ENCODE results near the gene DSG1. TPM values are rescaled to one million over a fixed set of nuclear protein-coding genes. Genes with fewer than 3 reads are reported as not detected.

The DSG1 gene
- total RNA-seq, 3 donors from 2014 or later (not counting 1 experiment from before 2014, with no cell fraction given): not detected

- H3K4me1 Mint-ChIP-seq: no peaks in the 10 kb centered on the region
- DNase-seq (no peak), ATAC-seq (no peak)
- WGBS (ENCODE audit: insufficient coverage): 81% methylated on average over 2 of the region's 2 CpGs
- H3K36me3 ChIP-seq (ENCODE audit: control insufficient read depth, insufficient read depth, low read length): no peaks in the 10 kb centered on the region
- H3K9me3 Mint-ChIP-seq: peaks cover 2% of the 10 kb centered on the region in 2 donors
- no peak for TF ChIP-seq CTCF (IDR thresholded peaks at IDR 0.05)
- H3K4me1 ChIP-seq (ENCODE audit: control insufficient read depth, insufficient read depth, low read length): no peaks in the 10 kb centered on the region
- H3K4me3 Mint-ChIP-seq: no peak overlapping the region
- H3K4me3 ChIP-seq (ENCODE audit: low read length): no peak overlapping the region
- H3K9me3 ChIP-seq (ENCODE audit: control insufficient read depth, insufficient read depth, low read length): no peaks in the 10 kb centered on the region
- no peaks in the 10 kb centered on the region for H3K27me3 ChIP-seq (ENCODE audit: control insufficient read depth, insufficient read depth, low read length)
- H3K27ac ChIP-seq (ENCODE audit: low read length): no peak overlapping the region
- H3K36me3 Mint-ChIP-seq: no peaks in the 10 kb centered on the region
- intact Hi-C loops (cut with micrococcal nuclease): no loop called here
- H3K27ac Mint-ChIP-seq: no peak overlapping the region
- no peaks in the 10 kb centered on the region for H3K27me3 Mint-ChIP-seq (ENCODE audit: low read depth in 2 of 2)
Measured at GRCh38 chr18:31382107-31382506, 64.1 kb downstream of the DSG1 start.

- no peaks in the 10 kb centered on the region for H3K36me3 ChIP-seq (ENCODE audit: control insufficient read depth, insufficient read depth, low read length)
- H3K4me3 ChIP-seq (ENCODE audit: low read length): no peak overlapping the region
- intact Hi-C loops (cut with micrococcal nuclease): no loop called here
- no peak overlapping the region for H3K27ac ChIP-seq (ENCODE audit: low read length)
- no peak for TF ChIP-seq CTCF (IDR thresholded peaks at IDR 0.05)
- H3K27ac Mint-ChIP-seq: no peak overlapping the region
- H3K36me3 Mint-ChIP-seq: no peaks in the 10 kb centered on the region
- no peaks in the 10 kb centered on the region for H3K27me3 Mint-ChIP-seq (ENCODE audit: low read depth in 2 of 2)
- peaks cover 2 to 3% of the 10 kb centered on the region in 2 donors for H3K9me3 Mint-ChIP-seq
- no peaks in the 10 kb centered on the region for H3K9me3 ChIP-seq (ENCODE audit: control insufficient read depth, insufficient read depth, low read length)
- ATAC-seq (no peak), DNase-seq (no peak)
- H3K4me1 Mint-ChIP-seq: no peaks in the 10 kb centered on the region
- no peak overlapping the region for H3K4me3 Mint-ChIP-seq
- WGBS (ENCODE audit: insufficient coverage): 89% methylated on average over 6 of the region's 6 CpGs
- no peaks in the 10 kb centered on the region for H3K27me3 ChIP-seq (ENCODE audit: control insufficient read depth, insufficient read depth, low read length)
- H3K4me1 ChIP-seq (ENCODE audit: control insufficient read depth, insufficient read depth, low read length): no peaks in the 10 kb centered on the region
Measured at GRCh38 chr18:31386741-31387140, 68.8 kb downstream of the DSG1 start.

- Mint-ChIP-seq H3K4me3 (no peak overlapping the region), H3K4me1 (no peaks in the 10 kb centered on the region), H3K9me3 (peaks cover 2 to 3% of the 10 kb centered on the region in 2 donors), H3K36me3 (no peaks in the 10 kb centered on the region), H3K27ac (no peak overlapping the region), H3K27me3 (ENCODE audit: low read depth in 2 of 2) (no peaks in the 10 kb centered on the region)
- no peak overlapping the region for H3K27ac ChIP-seq (ENCODE audit: low read length)
- no peak for ATAC-seq
- DNase-seq: no peak
- 70% methylated on average over 2 of the region's 3 CpGs for WGBS (ENCODE audit: insufficient coverage)
- H3K27me3 ChIP-seq (ENCODE audit: control insufficient read depth, insufficient read depth, low read length): no peaks in the 10 kb centered on the region
- H3K36me3 ChIP-seq (ENCODE audit: control insufficient read depth, insufficient read depth, low read length): no peaks in the 10 kb centered on the region
- no peaks in the 10 kb centered on the region for H3K9me3 ChIP-seq (ENCODE audit: control insufficient read depth, insufficient read depth, low read length)
- no peaks in the 10 kb centered on the region for H3K4me1 ChIP-seq (ENCODE audit: control insufficient read depth, insufficient read depth, low read length)
- TF ChIP-seq CTCF (IDR thresholded peaks at IDR 0.05): no peak
- intact Hi-C loops (cut with micrococcal nuclease): no loop called here
- no peak overlapping the region for H3K4me3 ChIP-seq (ENCODE audit: low read length)
Measured at GRCh38 chr18:31393286-31393685, 75.3 kb downstream of the DSG1 start.

- no peak for ATAC-seq
- no peaks in the 10 kb centered on the region for H3K9me3 ChIP-seq (ENCODE audit: control insufficient read depth, insufficient read depth, low read length)
- Mint-ChIP-seq H3K36me3 (no peaks in the 10 kb centered on the region), H3K9me3 (no peaks in the 10 kb centered on the region), H3K27ac (no peak overlapping the region), H3K4me1 (no peaks in the 10 kb centered on the region), H3K4me3 (no peak overlapping the region), H3K27me3 (ENCODE audit: low read depth in 2 of 2) (no peaks in the 10 kb centered on the region)
- H3K4me3 ChIP-seq (ENCODE audit: low read length): no peak overlapping the region
- no peaks in the 10 kb centered on the region for H3K27me3 ChIP-seq (ENCODE audit: control insufficient read depth, insufficient read depth, low read length)
- DNase-seq: no peak
- WGBS (ENCODE audit: insufficient coverage): 78% methylated on average over 5 of the region's 6 CpGs
- no peak for TF ChIP-seq CTCF (IDR thresholded peaks at IDR 0.05)
- no peaks in the 10 kb centered on the region for H3K36me3 ChIP-seq (ENCODE audit: control insufficient read depth, insufficient read depth, low read length)
- H3K27ac ChIP-seq (ENCODE audit: low read length): no peak overlapping the region
- intact Hi-C loops (cut with micrococcal nuclease): no loop called here
- H3K4me1 ChIP-seq (ENCODE audit: control insufficient read depth, insufficient read depth, low read length): no peaks in the 10 kb centered on the region
Measured at GRCh38 chr18:31396796-31397612, 79.0 kb downstream of the DSG1 start.
